ENCODE measurements around the gene TPI1. TPM values are rescaled to one million over a fixed set of nuclear protein-coding genes. Genes with fewer than 3 reads are reported as not detected.
A peak's percentile ranks its signal among the peaks of the same experiment; 100 is the strongest.
"Not testable (repeated sequence)": the region's sequence is repeated elsewhere in the genome, so short reads cannot be mapped to it uniquely, and the experiment has no call there.

TPI1 gene
- polyA plus RNA-seq, 3 donors, result 446 to 839 (median 764) TPM

- no peak overlapping the region for H3K4me3 Mint-ChIP-seq
These were observed 17.2 kb downstream of the TPI1 start for GRCh38 chr12:6884539-6884938.

DNA sequence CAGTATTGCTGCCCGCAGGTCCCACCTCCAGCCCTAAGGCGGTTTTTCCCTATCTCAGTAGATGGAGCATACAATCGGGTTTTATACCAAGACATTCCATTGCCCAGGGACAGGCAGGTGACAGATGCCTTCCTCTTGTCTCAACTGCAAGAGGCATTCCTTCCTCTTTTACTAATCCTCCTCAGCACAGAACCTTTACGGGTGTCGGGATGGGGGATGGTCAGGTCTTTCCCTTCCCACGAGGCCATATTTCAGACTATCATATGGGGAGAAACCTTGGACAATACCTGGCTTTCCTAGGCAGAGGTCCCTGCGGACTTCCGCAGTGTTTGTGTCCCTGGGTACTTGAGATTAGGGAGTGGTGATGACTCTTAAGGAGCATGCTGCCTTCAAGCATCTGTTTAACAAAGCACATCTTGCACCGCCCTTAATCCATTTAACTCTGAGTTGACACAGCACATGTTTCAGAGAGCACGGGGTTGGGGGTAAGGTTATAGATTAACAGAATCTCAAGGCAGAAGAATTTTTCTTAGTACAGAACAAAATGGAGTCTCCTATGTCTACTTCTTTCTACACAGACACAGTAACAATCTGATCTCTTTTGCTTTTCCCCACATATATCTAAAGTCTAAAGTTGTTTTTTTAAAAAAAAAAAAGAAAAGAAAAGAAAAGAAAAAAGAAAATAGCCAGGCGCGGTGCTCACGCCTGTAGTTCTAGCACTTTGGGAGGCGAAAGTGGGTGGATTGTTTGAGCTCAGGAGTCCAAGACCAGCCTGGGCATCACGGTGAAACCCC is 19.1 kb downstream of the TPI1 start:
- DNase-seq; H3K9ac ChIP-seq (ENCODE audit: insufficient read depth, low read length, poor library complexity, severe bottlenecking); H3K4me2 ChIP-seq (replicated peaks; ENCODE audit: extremely low read depth, low read length, poor library complexity, severe bottlenecking); H3K9me3 Mint-ChIP-seq; intact Hi-C loops (cut with micrococcal nuclease); H2AFZ ChIP-seq (ENCODE audit: insufficient read depth, low read depth, low read length, poor library complexity, severe bottlenecking); H3K4me3 ChIP-seq (replicated peaks in 1 of 3; ENCODE audit: low read depth in 2 of 3, low read length in 3 of 3); H3K27ac ChIP-seq (ENCODE audit: low read depth in 1 of 2, low read length in 2 of 2); H3K27me3 Mint-ChIP-seq (ENCODE audit: low read depth in 3 of 3); H3K79me2 ChIP-seq (ENCODE audit: insufficient read depth, low read length); H3K27me3 ChIP-seq (ENCODE audit: control insufficient read depth in 2 of 2, insufficient read depth in 2 of 2, low read length in 2 of 2); H3K4me3 Mint-ChIP-seq; H4K20me1 ChIP-seq (ENCODE audit: insufficient read depth, low read length); H3K9me3 ChIP-seq (replicated peaks in 1 of 2; ENCODE audit: control insufficient read depth in 1 of 2, insufficient read depth in 1 of 2, low read length in 2 of 2): not testable (repeated sequence)
- 100% methylated on average over 2 of the region's 15 CpGs for WGBS (ENCODE audit: insufficient coverage)
- Histone ChIP-seq H3K36me3 (replicated peaks in 1 of 2; ENCODE audit: control insufficient read depth in 1 of 2, insufficient read depth in 2 of 2, low read length in 2 of 2) (peaks cover 13 to 33% of the 10 kb centered on the region in 2 donors), H3K4me1 (ENCODE audit: control insufficient read depth in 1 of 2, insufficient read depth in 2 of 2, low read length in 2 of 2) (peaks cover 35 to 43% of the 10 kb centered on the region in 2 donors)
- Mint-ChIP-seq H3K36me3 (peaks cover 26 to 31% of the 10 kb centered on the region in 2 donors), H3K27ac (peak overlapping the region in 1 of 7 donors; percentile 87), H3K4me1 (peaks cover 40% of the 10 kb centered on the region)

More at GRCh38 chr12:6884539-6884938, 17.2 kb downstream of the TPI1 start:
- peaks cover 4% of the 10 kb centered on the region for H3K79me2 ChIP-seq (ENCODE audit: insufficient read depth, low read length)
- Mint-ChIP-seq H3K4me1 (peaks cover 29% of the 10 kb centered on the region), H3K36me3 (peaks cover 26 to 31% of the 10 kb centered on the region in 2 donors), H3K27ac (no peak overlapping the region), H3K27me3 (ENCODE audit: low read depth in 3 of 3) (peaks cover 0 to 1% (median 1%) of the 10 kb centered on the region in 3 donors), H3K9me3 (no peaks in the 10 kb centered on the region)
- 97% methylated on average over 18 of the region's 22 CpGs for WGBS (ENCODE audit: insufficient coverage)
- H2AFZ ChIP-seq (ENCODE audit: insufficient read depth, low read depth, low read length, poor library complexity, severe bottlenecking), result no peak overlapping the region
- H3K27ac ChIP-seq (ENCODE audit: low read depth in 1 of 2, low read length in 2 of 2), result no peak overlapping the region
- intact Hi-C loops (cut with micrococcal nuclease), result no loop called here
- no peak for DNase-seq
- H3K4me2 ChIP-seq (replicated peaks; ENCODE audit: extremely low read depth, low read length, poor library complexity, severe bottlenecking), result no peak overlapping the region
- H4K20me1 ChIP-seq (ENCODE audit: insufficient read depth, low read length), result no peaks in the 10 kb centered on the region
- no peak overlapping the region for H3K9ac ChIP-seq (ENCODE audit: insufficient read depth, low read length, poor library complexity, severe bottlenecking)
- H3K36me3 ChIP-seq (replicated peaks in 1 of 2; ENCODE audit: control insufficient read depth in 1 of 2, insufficient read depth in 2 of 2, low read length in 2 of 2), result peaks cover 13 to 33% of the 10 kb centered on the region in 2 donors
- peaks cover 27 to 32% of the 10 kb centered on the region in 2 donors for H3K4me1 ChIP-seq (ENCODE audit: control insufficient read depth in 1 of 2, insufficient read depth in 2 of 2, low read length in 2 of 2)
- no peak overlapping the region for H3K4me3 ChIP-seq (replicated peaks in 1 of 3; ENCODE audit: low read depth in 2 of 3, low read length in 3 of 3)
- no peaks in the 10 kb centered on the region for H3K9me3 ChIP-seq (replicated peaks in 1 of 2; ENCODE audit: control insufficient read depth in 1 of 2, insufficient read depth in 1 of 2, low read length in 2 of 2)
- TF ChIP-seq, protein P1, sequence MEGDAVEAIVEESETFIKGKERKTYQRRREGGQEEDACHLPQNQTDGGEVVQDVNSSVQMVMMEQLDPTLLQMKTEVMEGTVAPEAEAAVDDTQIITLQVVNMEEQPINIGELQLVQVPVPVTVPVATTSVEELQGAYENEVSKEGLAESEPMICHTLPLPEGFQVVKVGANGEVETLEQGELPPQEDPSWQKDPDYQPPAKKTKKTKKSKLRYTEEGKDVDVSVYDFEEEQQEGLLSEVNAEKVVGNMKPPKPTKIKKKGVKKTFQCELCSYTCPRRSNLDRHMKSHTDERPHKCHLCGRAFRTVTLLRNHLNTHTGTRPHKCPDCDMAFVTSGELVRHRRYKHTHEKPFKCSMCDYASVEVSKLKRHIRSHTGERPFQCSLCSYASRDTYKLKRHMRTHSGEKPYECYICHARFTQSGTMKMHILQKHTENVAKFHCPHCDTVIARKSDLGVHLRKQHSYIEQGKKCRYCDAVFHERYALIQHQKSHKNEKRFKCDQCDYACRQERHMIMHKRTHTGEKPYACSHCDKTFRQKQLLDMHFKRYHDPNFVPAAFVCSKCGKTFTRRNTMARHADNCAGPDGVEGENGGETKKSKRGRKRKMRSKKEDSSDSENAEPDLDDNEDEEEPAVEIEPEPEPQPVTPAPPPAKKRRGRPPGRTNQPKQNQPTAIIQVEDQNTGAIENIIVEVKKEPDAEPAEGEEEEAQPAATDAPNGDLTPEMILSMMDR (IDR thresholded peaks at IDR 0.05), result no peak
- no peaks in the 10 kb centered on the region for H3K27me3 ChIP-seq (ENCODE audit: control insufficient read depth in 2 of 2, insufficient read depth in 2 of 2, low read length in 2 of 2)

Measured in CD14-positive monocyte (primary cell).